Myocyte (in vitro differentiated cells): ENCODE measurements around the gene DCDC2C. TPM values are rescaled to one million over a fixed set of nuclear protein-coding genes. Genes with fewer than 3 reads are reported as not detected.
A peak's percentile ranks its signal among the peaks of the same experiment; 100 is the strongest.
"Not testable (repeated sequence)": the region's sequence is repeated elsewhere in the genome, so short reads cannot be mapped to it uniquely, and the experiment has no call there.

Source experiments
- DNase-seq: peaks from one replicate; pipeline ENCODE4 v3.0.0-alpha.2; 2012; ENCODE audit warnings: low read depth
- total RNA-seq: library from RNA; depleted of rRNA; stranded (reverse); fragments of >200 nt; gene quantifications from 2 replicates; pipeline ENCODE4 v1.2.3, GENCODE V29; 2014

DCDC2C gene
- total RNA-seq, 1 donor from 2014 or later: not detected

DNA sequence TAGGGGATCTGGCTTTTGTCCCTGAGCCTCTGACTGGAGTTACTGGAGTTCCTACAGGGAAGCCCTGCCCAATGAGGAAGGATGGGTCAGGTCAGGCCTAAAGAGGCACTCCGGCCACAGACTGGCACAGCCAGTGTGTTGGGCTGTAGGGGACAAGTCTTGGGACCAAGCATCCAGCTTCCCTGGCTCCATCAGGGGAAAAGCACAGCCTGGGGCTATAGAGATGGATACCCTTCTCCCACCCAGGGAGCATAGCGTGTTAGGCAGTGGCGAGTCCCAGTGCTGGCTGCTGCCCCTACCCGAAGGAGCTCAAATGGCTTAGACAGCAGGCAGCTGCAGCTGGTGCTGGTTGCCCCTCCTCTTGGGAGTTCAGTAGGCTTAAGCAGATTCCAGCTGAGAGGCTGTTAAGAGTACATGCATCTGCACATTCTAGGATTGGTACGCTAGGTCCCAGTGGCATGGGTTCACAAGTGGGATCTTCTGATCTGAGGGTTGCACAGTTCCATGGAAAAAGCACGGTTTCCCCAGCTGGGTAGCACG, 111.4 kb downstream of the DCDC2C start:
- DNase-seq: no peak

DNA sequence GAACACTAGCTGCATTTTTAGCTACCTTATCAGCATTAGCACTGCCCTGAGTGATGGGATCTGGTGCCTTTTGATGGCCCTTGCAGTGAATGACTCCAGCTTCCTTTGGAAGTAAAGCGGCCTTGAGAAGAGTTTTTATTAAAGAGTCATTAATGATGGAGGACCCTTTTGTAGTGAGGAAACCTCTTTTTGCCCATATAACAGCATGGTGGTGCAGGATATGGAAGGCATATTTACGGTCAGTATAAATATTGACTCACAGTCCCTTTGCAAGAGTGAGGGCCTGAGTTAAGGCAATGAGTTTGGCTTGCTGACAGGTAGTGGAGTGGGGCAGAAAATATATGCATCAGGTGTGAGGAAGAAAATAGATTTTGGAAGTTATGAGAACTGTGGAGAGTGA, 113.8 kb downstream of the DCDC2C start:
- DNase-seq: not testable (repeated sequence)

- DNase-seq: no peak
Observed at GRCh38 chr2:3823748-3824147, 120.4 kb downstream of the DCDC2C start.

DNA sequence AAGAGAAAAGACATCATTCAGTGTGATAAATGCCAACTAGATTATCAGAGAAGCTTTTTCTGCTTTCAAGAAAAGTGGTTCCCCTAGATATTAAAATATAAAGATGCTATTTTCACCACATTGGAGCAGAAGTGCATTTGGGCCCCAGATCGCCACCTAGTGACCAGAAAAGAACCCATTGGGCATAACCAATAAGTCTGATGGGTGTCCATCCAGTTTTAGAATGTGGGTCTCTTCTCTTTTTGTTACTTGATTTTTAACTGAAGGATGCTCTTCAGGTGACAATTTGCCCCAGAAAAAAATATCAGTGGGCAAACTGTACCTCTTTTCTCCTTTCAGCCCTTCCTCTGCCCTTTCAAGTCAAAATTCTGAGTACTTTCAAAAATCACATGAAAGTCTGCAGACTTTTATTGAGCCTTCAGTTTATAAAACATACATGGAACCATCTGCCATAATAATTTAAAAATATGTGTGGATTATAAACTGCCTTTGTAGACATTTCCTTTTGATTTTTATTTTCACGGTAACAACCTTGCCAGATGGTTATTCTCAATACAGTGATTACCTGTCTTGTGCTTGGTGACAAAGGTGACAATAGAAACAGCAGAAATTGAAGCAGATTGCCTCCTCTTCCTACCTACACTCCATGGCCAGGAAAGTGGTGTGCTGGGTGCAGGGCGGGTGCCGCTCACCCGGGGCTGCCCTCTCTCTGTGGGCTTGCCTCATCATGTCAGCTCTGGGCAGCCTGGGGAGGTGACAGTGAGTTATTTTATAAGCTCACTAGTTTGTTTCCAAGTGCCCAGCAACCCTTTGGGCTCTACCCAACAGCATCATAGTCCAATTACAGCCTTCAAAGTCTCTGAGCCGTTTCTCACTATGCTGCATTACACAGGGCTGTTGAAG, 124.5 kb downstream of the DCDC2C start:
- no peak for DNase-seq

DNA sequence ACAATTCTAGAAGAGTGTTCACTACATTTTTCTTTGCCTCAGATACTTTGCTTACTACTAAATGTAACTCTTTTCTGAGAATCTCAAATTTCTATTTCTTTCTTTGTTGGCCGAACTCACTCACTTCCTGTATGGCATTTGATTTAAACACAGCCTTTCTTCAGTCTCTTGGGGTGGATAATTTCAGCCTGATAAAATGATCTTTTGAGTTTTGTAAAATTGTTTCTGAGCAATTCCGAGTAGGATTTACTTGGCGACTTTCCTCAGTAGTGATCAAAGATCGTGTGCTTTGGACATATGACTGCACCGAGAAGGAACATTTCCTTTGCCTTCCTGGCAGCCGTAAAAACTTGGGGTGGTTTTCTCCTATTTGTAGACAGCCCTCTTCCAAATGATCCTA, 127.4 kb downstream of the DCDC2C start:
- no peak for DNase-seq

DNA sequence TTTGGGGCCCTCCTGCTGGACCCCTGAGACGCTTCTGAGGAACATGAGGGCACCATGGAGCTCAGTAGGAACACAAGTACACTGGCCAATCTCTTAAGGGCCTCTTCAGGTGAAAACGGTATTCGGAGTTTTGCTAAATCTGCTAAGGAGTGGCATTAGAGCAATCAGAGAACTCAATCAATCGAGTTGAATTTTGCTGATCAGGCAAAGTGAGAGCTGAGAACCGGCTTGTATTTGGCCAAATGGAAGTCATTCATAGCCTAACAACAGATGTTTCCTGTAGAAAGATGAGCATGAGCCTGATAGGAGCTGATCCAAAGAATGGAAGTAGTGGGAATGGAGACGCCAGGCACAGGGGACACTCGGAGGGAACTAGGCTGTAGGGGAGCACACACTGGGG, 133.7 kb downstream of the DCDC2C start:
- DNase-seq: no peak

GRCh38 chr2:3838348-3838747, 135.0 kb downstream of the DCDC2C start:
- no peak for DNase-seq

DNA sequence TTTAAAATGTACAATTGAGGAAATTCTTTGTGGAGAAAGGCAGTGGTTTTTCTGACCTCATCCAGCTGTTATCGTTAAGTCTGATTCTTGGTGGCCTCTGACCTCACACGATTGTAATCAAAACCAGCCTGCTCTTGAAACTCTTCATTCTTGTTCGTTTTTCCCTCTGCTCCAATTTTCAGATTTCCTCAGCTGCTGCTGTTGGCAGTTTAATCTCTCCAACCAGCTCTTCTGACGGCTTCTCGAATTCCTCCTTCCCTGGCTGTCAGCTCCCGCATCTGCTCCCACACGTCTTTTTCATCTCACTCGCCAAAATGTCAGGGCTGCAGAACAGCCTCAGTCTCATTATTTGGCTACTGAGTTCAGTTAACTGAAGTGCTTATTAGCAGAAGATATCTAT, 136.1 kb downstream of the DCDC2C start:
- peak; percentile 22 for DNase-seq

DNA sequence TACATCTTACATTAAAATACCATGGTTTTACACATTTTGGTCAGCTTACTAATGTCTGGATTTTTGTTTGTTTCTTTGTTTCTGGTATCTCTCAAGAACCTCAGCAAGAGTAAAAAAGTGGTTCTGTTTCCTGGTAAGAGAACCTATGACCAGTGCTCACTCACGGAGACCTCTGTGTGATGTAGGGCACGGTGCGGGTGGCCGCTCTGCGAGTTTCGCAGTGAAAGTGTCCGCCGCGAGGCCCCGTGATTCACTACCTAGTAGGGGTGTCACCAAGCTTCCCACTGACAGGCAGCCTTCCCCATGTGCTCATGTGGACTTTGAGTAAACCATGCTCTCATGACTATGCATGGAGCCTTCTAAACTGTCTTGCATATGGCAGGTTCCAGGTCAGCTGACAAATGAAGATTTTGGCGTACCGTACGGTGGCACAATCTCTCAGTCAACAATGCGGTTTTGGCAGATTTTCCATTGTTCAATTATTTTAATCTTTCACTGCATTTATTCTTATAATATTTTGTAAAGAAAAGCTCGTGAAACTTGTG, 137.3 kb downstream of the DCDC2C start:
- no peak for DNase-seq

DNA sequence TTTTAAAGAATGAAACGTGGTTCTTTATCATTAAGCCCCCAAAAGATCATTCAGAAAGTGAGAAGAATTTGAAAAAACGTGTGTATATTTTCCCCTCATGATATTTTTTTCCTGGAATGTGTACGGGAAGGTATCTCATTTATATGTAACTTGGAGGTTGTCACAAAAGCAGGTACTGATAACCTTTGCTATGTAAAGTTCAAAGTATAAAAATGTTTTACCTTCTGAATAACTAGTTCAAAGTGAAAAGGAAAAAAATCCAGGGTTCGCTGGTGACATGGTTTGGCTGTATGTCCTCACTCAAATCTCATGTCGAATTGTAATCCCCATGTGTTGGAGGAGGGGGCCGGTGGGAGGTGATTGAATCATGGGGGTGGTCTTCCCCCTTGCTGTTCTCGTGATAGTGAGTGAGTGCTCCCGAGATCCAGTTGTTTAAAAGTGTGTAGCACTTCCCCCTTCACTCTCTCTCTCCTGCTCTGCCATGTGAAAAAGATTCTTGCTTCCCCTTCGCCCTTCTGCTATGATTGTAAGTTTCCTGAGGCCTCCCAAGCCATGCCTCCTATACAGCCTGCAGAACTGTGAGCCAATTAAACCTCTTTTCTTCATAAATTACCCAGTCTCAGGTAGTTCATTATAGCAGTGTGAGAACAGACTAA, 144.2 kb downstream of the DCDC2C start:
- no peak for DNase-seq

GRCh38 chr2:3848776-3849175, 145.4 kb downstream of the DCDC2C start:
- no peak for DNase-seq

DNA sequence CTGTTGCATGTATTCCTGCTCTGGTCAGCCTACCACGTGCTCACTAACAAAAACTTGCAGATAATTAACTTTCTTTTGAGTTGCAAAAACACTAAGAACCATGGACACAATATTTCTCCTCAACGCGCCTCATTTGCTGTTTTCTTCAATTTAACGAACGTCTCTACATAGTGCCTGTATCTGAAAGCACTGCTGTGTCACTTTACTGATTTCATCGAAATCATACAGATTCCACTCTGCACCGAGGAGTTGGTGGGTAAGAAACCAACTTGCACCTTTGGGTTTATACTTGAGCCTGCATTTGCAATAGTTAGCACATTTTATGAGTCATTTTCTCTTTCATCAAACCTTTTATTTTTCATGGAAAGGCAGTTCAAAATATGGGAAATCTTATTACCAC, 145.8 kb downstream of the DCDC2C start:
- DNase-seq: no peak

DNA sequence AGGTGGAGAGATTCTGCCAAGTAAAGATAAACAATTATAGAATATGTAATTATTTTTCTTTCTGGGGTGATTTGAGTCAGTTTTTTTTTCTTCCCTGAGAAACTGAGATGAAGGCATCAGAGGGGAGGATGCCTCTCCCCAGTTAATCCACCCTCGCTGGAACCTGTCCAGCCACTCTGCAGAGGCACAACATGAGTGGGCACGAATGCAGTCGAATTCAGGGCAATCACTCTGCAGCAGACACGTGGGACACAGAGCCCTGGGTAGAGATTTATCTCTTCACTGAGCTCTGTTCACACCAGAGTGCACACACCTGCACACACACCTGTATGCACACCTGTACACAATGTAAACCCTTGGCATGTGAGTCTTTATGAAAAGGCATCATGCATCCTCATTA, 154.2 kb downstream of the DCDC2C start:
- no peak for DNase-seq

GRCh38 chr2:3864943-3865865, 161.8 kb downstream of the DCDC2C start:
- no peak for DNase-seq

GRCh38 chr2:3867469-3867868, 164.1 kb downstream of the DCDC2C start:
- DNase-seq: no peak

DNA sequence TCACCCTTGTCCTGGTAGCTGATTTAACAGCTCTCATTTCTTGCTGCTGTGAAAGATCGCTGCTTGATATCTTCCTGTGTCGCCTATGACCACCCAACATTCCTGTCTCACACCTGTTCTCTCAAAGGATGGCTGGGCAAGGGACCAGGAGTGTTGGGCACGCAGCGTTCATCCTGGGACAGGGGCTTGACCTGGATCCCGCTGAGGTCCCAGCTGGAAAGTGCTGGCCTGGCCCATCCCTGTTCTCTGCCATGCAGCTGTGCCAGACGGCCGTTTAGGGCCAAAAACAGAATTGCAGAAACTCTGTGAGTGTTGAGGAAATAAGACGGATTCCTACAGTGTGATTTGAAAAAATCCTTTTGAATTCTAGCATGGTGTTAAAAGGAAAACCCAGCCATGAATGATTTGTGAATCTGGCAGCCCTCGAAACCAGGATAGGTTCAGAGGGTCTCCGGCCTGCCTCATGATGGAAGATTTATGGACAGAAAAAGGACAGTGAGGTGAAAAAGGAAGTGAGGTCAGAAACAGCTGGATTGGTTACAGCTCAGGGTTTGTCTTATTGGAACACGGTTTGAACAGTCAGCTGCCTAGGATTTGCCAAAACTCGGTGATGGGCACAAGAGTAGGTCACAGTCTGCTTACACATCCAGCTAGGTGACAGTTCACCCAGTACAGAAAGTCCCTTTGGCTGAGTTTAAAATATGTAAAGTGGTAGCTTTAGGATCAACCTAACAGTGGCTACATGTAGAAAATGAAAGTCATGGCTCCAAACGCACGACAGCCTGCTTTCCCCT, 164.8 kb downstream of the DCDC2C start:
- no peak for DNase-seq

- DNase-seq: no peak
Observed at GRCh38 chr2:3870222-3870621, 166.8 kb downstream of the DCDC2C start.

- no peak for DNase-seq
Observed at GRCh38 chr2:3871002-3871401, 167.6 kb downstream of the DCDC2C start.

GRCh38 chr2:3872451-3872850, 169.1 kb downstream of the DCDC2C start:
- no peak for DNase-seq

- DNase-seq: no peak
Observed at GRCh38 chr2:3873899-3874298, 170.5 kb downstream of the DCDC2C start.
